H9 (cell line): Measurements from ENCODE around the gene FYN. TPM values are rescaled to one million over a fixed set of nuclear protein-coding genes. Genes with fewer than 3 reads are reported as not detected.

ENCODE experiments used
- DNase-seq: peaks from one replicate; pipeline ENCODE4 v3.0.0-alpha.2; 2017
- H2AFZ ChIP-seq: one replicate; pipeline ENCODE4 v1.6.1; 2013; ENCODE audit warnings: mild to moderate bottlenecking, low read length, control low read depth, moderate library complexity
- H2AK5ac ChIP-seq: 2 replicates; pipeline ENCODE4 v1.6.1; 2013; ENCODE audit warnings: low read length, control low read depth, mixed read lengths; ENCODE audit not compliant: insufficient read length
- H2BK120ac ChIP-seq: one replicate; pipeline ENCODE4 v1.6.1; 2013; ENCODE audit warnings: low read depth, mild to moderate bottlenecking, low read length, control low read depth, inconsistent platforms; ENCODE audit not compliant: poor library complexity, severe bottlenecking
- H2BK12ac ChIP-seq: 2 replicates; pipeline ENCODE4 v1.6.1; 2013; ENCODE audit warnings: low read length, control low read depth, mixed read lengths, low read depth; ENCODE audit not compliant: insufficient read length
- H2BK15ac ChIP-seq: 2 replicates; pipeline ENCODE4 v1.6.1; 2013; ENCODE audit warnings: low read depth, low read length, control low read depth
- H2BK20ac ChIP-seq: one replicate; pipeline ENCODE4 v1.6.1; 2013; ENCODE audit warnings: low read depth, mild to moderate bottlenecking, low read length, control low read depth, inconsistent platforms; ENCODE audit not compliant: poor library complexity, severe bottlenecking
- H2BK5ac ChIP-seq: 2 replicates; pipeline ENCODE4 v1.6.1; 2013; ENCODE audit warnings: low read length, control low read depth, mixed read lengths; ENCODE audit not compliant: insufficient read length
- H3K14ac ChIP-seq: 2 replicates; pipeline ENCODE4 v1.6.1; 2013; ENCODE audit warnings: low read length, control low read depth; ENCODE audit not compliant: insufficient read depth
- H3K18ac ChIP-seq: 2 replicates; pipeline ENCODE4 v1.6.1; 2013; ENCODE audit warnings: low read depth, mild to moderate bottlenecking, mixed read lengths, low read length, control low read depth; ENCODE audit not compliant: insufficient read length
- H3K23ac ChIP-seq: 2 replicates; pipeline ENCODE4 v1.6.1; 2013; ENCODE audit warnings: low read length, control low read depth, mixed read lengths, low read depth; ENCODE audit not compliant: insufficient read length
- H3K23me2 ChIP-seq: 2 replicates; pipeline ENCODE4 v1.6.1; 2013; ENCODE audit warnings: low read depth, mild to moderate bottlenecking, mixed read lengths, low read length, control low read depth; ENCODE audit not compliant: insufficient read length, poor library complexity, severe bottlenecking
- H3K27ac ChIP-seq: 2 replicates; pipeline ENCODE4 v1.5.1; 2013; ENCODE audit warnings: low read length, control low read depth, mixed read lengths, low read depth; ENCODE audit not compliant: insufficient read length
- H3K27me3 ChIP-seq: 2 replicates; pipeline ENCODE4 v1.6.1; 2013; ENCODE audit warnings: low read length, control low read depth, inconsistent platforms; ENCODE audit not compliant: insufficient read depth
- H3K4ac ChIP-seq: 2 replicates; pipeline ENCODE4 v1.6.1; 2013; ENCODE audit warnings: low read depth, mild to moderate bottlenecking, control low read depth, inconsistent platforms, low read length, moderate library complexity
- H3K4me1 ChIP-seq: 2 replicates; pipeline ENCODE4 v1.6.1; 2013; ENCODE audit warnings: low read length, control low read depth, inconsistent platforms; ENCODE audit not compliant: insufficient read depth
- H3K4me2 ChIP-seq: 2 replicates; pipeline ENCODE4 v1.6.1; 2013; ENCODE audit warnings: low read length, control low read depth, mixed read lengths; ENCODE audit not compliant: insufficient read length, insufficient read depth
- H3K56ac ChIP-seq: 2 replicates; pipeline ENCODE4 v1.6.1; 2013; ENCODE audit warnings: low read depth, mild to moderate bottlenecking, mixed read lengths, low read length, control low read depth; ENCODE audit not compliant: insufficient read length
- H3K79me1 ChIP-seq: 2 replicates; pipeline ENCODE4 v1.6.1; 2013; ENCODE audit warnings: low read depth, mild to moderate bottlenecking, moderate library complexity, low read length, control low read depth, inconsistent platforms; ENCODE audit not compliant: insufficient read depth, poor library complexity, severe bottlenecking
- H3K79me2 ChIP-seq: 2 replicates; pipeline ENCODE4 v1.6.1; 2013; ENCODE audit warnings: low read length, control low read depth, inconsistent platforms; ENCODE audit not compliant: insufficient read depth
- H3K9ac ChIP-seq: 2 replicates; pipeline ENCODE4 v1.6.1; 2013; ENCODE audit warnings: low read length, control low read depth, mixed read lengths; ENCODE audit not compliant: insufficient read length; ENCODE audit errors: extremely low read depth
- H3K9me3 ChIP-seq: one replicate; pipeline ENCODE4 v1.6.1; 2013; ENCODE audit warnings: low read depth, low read length, inconsistent platforms; ENCODE audit not compliant: control insufficient read depth
- H3T11ph ChIP-seq: one replicate; pipeline ENCODE4 v1.6.1; 2013; ENCODE audit warnings: mild to moderate bottlenecking, low read length, control low read depth, inconsistent platforms
- H4K20me1 ChIP-seq: one replicate; pipeline ENCODE4 v1.6.1; 2013; ENCODE audit not compliant: control insufficient read depth, insufficient read length, insufficient read depth
- H4K5ac ChIP-seq: 2 replicates; pipeline ENCODE4 v1.6.1; 2013; ENCODE audit warnings: low read depth, mild to moderate bottlenecking, mixed read lengths, low read length, control low read depth; ENCODE audit not compliant: insufficient read length
- H4K8ac ChIP-seq: replicated peaks from 2 replicates; pipeline ENCODE4 v1.6.1; 2013; ENCODE audit warnings: low read length, control low read depth, mixed read lengths, low read depth; ENCODE audit not compliant: insufficient read length
- H4K91ac ChIP-seq: 2 replicates; pipeline ENCODE4 v1.6.1; 2013; ENCODE audit warnings: low read depth, mild to moderate bottlenecking, moderate library complexity, mixed read lengths, low read length, control low read depth; ENCODE audit not compliant: insufficient read length
- H3K27ac Mint-ChIP-seq, 3 experiments: 2 replicates in 2 of 3; 3 replicates in 1 of 3; pipeline ENCODE4 v1.8.0; 2020 to 2021; ENCODE audit warnings: mixed read lengths in 3 of 3, mild to moderate bottlenecking in 1 of 3, moderate library complexity in 1 of 3
- H3K27me3 Mint-ChIP-seq: 2 replicates; pipeline ENCODE4 v1.8.0; 2021; ENCODE audit warnings: low read depth, mild to moderate bottlenecking, moderate library complexity, mixed read lengths
- H3K36me3 Mint-ChIP-seq, 3 experiments: 2 replicates in 2 of 3; 3 replicates in 1 of 3; pipeline ENCODE4 v1.8.0; 2020 to 2021; ENCODE audit warnings: low read depth in 3 of 3, mixed read lengths in 3 of 3; ENCODE audit not compliant: insufficient read depth in 1 of 3
- H3K4me1 Mint-ChIP-seq, 2 experiments: 2 replicates each; pipeline ENCODE4 v1.8.0; 2020; ENCODE audit warnings: mixed read lengths in 2 of 2
- H3K4me3 Mint-ChIP-seq, 2 experiments: 2 replicates in 1 of 2; 3 replicates in 1 of 2; pipeline ENCODE4 v1.8.0; 2020 to 2021; ENCODE audit warnings: mild to moderate bottlenecking in 2 of 2, mixed read lengths in 2 of 2, moderate library complexity in 1 of 2
- H3K9me3 Mint-ChIP-seq, 2 experiments: 2 replicates in 1 of 2; 3 replicates in 1 of 2; pipeline ENCODE4 v1.8.0; 2020; ENCODE audit warnings: mild to moderate bottlenecking in 2 of 2, mixed read lengths in 2 of 2, moderate library complexity in 1 of 2
- CTCF ChIP-seq: fragments of 200-600 bp; sonication (generic); conservative IDR thresholded peaks from 3 replicates; pipeline ENCODE4 v1.8.0; 2021; ENCODE audit warnings: antibody characterized with exemption, mild to moderate bottlenecking
- WGBS: extraction: QIAGEN DNeasy Blood & Tissue Kit; methylation state at CpG from one replicate; pipeline ENCODE4 v1.1.7; 2013; ENCODE audit warnings: missing lambda C conversion rate, low lambda C conversion rate, mixed read lengths; ENCODE audit not compliant: insufficient read length; ENCODE audit errors: extremely low coverage; 5-methylcytosine and 5-hydroxymethylcytosine counted together
- total RNA-seq: library from RNA; stranded (reverse); gene quantifications from 2 replicates; pipeline ENCODE4 v1.2.1, GENCODE V29; 2021

FYN gene
- total RNA-seq, 1 experiment from 2014 or later, result 64.8 TPM

GRCh38 chr6:111683749-111684267 is 189.4 kb downstream of the FYN start:
- H3K4me1 ChIP-seq, result 0 out of 2 replicates have a peak, but pooled peaks cover 3% of the 10 kb centered on the region
- no peaks in the 10 kb centered on the region for H3K27me3 ChIP-seq
- no peak overlapping the region for H2AFZ ChIP-seq
- no peak overlapping the region for H2BK15ac ChIP-seq
- no peak overlapping the region for H3K23ac ChIP-seq
- H3K4me2 ChIP-seq, result no peak overlapping the region
- no peak overlapping the region for H3K9ac ChIP-seq
- DNase-seq, result no peak
- H4K20me1 ChIP-seq, result no peaks in the 10 kb centered on the region
- TF ChIP-seq CTCF, result no peak
- no peak overlapping the region for H4K91ac ChIP-seq
- no peak overlapping the region; a peak in 1 of 7 replicates for H3K27ac Mint-ChIP-seq
- no peak overlapping the region for H3K18ac ChIP-seq
- H3K27ac ChIP-seq, result no peak overlapping the region
- H3K14ac ChIP-seq, result no peak overlapping the region
- H2AK5ac ChIP-seq, result no peak overlapping the region
- no peak overlapping the region for H3K4me3 Mint-ChIP-seq
- no peak overlapping the region for H2BK5ac ChIP-seq
- no peak overlapping the region for H2BK120ac ChIP-seq
- no CpG with 5 or more reads among the region's 5 CpGs for WGBS
- no peak overlapping the region for H4K8ac ChIP-seq
- no peak overlapping the region for H3T11ph ChIP-seq
- no peak overlapping the region for H3K4ac ChIP-seq
- no peaks in the 10 kb centered on the region for H3K79me1 ChIP-seq
- peaks cover 5 to 20% (median 13%) of the 10 kb centered on the region in 3 experiments; a peak in 5 of 7 replicates for H3K36me3 Mint-ChIP-seq
- H4K5ac ChIP-seq, result no peak overlapping the region
- H3K9me3 Mint-ChIP-seq, result no peaks in the 10 kb centered on the region
- H2BK20ac ChIP-seq, result no peak overlapping the region
- H3K27me3 Mint-ChIP-seq, result no peaks in the 10 kb centered on the region
- H3K79me2 ChIP-seq, result no peaks in the 10 kb centered on the region
- no peaks in the 10 kb centered on the region for H3K9me3 ChIP-seq
- no peak overlapping the region for H2BK12ac ChIP-seq
- no peak overlapping the region for H3K56ac ChIP-seq
- no peaks in the 10 kb centered on the region for H3K23me2 ChIP-seq
- peaks cover 11 to 23% of the 10 kb centered on the region in 2 experiments for H3K4me1 Mint-ChIP-seq
